ENCODE results near the gene SARDH.

The SARDH gene

DNA sequence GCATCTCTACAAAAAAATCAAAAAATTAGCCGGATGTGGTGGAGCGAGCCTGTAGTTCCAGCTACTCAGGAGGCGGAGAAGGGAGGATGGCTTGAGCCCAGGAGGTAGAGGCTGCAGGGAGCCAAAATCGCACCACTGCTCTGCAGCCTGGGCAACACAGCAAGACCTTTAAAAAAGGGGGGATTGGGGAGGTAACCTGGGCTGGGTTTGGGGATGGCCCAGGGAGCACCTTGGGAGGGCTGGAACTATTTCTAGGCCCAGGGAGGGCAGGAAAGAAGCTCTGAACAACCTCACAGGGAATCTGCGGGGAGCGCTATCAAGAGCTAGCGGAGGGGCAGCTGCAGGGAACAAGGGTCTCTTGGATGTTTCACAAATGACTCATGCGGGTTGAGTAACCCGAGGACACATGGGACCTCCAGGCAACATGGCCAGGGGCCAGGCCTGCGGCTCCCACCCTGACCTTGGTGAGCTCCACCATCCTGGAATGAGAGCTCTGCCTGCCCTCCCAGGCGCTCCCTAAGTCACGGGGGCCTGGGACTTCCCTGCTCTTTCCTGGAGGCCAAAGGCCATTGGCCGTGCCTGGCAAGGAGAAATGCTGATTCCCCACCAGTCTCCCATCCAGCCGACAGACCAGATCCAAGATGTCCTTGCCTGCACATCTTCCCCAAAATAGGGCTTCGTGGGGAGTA, 23.4 kb downstream of the SARDH start:
- DNase-seq (ENCODE audit: low read depth), result peak; percentile 79

DNA sequence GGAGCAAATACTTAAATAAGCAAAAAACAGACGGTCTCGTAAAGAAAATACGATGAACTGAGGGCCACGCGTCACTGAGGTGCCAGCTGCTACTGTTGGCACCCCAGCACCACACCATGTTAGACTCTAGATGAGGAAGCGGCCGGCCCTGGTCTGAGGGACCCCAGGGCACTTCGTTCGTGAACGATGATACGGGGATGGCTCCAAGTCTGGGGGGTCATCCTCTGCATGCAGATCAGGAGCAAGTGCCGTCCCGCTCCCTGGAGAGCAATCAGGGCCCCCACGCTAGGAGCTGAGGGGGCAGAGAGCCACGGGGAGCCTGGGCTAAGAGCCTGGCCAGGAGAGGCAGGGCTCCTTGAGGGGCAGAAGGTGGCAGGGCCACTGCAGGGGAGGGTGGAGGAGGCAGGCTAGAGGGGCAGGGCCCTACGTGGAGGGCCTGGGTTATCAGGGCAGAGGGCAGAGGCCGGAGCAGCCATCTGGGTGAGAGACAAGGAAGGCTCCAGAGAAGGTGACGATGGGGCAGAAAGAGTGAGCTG, 24.1 kb downstream of the SARDH start:
- DNase-seq (ENCODE audit: low read depth), result no peak

DNA sequence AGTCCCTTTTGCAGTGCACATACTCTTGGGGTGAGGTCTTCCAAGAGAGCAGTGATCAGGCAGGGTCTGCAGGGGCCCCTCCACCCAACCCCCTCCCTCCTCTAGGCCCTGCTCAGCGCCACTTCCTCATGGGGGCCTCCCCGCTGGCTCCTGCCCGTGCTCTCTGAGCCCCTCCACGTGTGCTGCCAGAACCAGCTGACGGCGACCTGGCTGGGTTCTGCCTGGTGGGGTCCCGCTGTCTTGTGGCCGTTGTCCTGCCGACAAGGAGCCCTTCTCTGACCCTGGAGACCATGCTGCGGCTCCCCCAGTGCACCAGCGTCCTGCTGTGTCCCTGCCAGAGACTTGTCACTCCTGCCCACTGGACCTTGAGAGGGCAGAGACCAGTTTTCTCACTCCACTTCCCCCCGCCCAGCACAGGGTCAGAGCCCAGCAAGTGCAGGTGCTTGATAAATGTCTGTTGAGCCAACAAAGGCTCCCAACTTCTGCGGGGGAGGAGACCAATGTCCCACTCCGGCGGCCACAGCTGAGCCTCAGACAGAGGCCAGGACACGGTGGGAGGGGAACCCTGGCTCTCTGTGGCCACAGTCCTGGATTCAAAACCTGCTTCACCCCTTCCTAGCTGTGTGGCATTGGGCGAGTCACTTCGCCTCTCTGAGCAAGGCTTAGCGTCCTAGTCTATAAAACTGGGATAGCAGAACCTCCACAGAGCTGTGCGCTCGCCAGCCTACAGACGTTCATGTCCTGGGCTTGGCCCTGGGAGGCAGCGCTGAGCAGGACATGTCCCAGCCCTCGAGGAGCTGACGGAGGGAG, 24.8 kb downstream of the SARDH start:
- no peak for DNase-seq (ENCODE audit: low read depth)

DNA sequence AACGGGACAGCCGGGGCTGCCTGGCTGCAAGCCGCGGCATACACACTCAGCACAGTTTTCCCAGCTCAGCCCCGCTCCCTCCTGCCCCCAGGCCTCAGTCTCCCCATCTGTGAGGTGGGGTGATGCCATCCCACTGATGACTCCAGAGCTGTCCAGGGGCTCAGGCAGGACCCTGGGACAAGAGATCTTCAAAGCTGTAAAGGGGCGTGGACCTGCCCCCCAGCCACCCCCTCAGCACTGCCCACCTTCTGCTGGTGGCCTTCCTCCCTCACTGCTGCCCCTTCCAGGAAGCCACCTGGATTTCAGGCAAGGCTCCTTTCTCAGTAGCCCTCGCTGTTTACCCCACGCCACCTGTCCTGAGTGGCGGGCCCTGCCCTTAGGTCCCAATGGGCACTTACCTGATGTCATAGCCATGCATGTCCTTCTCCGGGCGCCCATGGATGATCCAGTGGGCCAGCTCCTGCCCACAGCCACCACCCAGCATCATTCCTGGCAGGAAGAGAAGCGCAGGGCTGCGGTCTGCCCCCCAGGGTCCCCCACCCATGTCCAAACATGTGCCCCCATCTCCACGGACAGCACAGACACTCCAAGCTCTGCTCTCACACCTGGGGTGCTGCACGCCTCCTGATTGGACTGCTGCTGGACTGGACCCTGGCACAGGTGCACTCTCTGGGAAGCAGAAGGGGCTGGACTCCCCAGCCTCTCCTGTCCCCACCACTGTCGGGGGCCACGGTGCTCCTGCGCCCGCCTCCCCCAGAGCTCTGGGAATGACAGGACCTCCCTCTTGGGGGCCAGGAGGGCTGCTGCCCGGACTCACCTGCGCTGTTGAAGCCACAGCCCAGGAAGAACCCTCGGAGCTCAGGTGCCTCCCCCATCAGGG, 25.7 kb downstream of the SARDH start:
- DNase-seq (ENCODE audit: low read depth), result no peak

DNA sequence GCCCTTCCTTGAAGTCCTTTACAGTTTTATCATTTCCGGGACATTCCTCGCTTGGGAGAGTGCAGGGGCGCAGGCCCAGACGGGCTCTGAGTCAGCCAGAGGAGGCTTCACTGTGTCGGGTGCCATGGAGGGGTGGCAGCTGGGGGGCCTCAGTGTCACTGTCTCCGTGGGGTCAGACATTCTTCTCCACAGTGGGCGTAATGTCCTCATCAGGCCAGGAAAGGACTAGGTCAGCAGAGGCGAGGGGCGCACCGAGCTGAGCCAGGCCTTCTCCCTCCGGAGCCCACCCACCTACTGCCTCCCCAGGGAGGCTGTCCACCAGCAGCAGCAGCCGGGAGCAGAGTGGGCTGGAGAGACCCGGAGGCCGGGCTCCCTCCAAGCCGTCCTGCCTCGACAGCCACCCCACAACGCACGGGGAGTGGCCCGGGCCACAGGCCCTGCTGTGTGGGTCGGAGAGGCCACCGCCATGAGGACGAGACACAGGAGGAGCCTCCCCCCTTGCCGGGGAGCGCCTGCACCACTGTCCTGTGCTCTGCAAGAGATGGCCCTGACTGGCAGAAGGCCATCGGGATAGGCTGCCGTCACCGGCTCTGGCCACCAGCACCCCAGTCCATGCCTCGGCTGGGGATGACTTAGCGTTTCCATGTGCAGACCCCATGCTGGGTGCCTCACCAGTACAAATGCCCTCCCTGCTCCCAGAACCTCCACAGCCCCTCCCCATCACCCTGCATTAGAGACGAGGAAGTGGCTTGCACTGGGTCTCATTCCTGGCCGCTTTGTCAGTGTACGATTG, 26.5 kb downstream of the SARDH start:
- peak; percentile 59 for DNase-seq (ENCODE audit: low read depth)

DNA sequence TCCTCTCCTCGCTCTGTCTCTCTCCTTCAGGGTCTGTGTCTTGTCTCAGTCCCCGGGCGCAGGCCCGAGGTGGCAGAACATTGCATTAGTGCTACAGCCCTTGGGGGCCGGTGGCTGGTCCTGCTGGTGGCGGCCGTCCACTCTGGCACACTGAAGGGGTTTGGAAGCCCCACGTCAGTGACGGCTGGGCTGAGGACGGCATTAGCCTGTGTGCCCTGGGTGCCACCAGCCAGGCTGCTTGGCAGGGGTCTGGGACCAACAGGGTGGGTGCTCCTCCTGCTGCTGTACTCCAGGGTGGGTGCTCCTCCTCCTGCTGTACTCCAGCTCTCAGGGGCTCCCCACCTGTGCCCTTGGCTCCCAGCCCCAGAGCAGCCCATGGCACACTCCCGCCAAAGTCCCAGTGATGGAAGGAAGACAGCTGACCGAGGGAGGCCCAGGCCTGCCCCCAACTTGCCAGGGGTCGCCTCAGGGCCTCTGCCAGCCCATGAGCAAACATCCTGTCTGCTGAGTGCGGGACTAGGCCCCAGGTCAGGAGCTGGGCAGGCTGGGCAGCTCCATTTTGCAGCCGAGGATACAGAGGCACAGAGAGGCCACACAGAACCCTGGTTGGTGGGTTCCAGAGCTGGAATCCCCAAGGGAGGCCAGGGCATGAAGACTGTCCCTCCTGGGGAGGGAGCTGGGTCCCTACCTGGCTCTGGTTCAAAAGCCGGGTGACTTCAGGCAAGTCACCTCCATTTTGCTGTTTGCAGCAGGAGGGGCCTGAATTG, 27.3 kb downstream of the SARDH start:
- no peak for DNase-seq (ENCODE audit: low read depth)

DNA sequence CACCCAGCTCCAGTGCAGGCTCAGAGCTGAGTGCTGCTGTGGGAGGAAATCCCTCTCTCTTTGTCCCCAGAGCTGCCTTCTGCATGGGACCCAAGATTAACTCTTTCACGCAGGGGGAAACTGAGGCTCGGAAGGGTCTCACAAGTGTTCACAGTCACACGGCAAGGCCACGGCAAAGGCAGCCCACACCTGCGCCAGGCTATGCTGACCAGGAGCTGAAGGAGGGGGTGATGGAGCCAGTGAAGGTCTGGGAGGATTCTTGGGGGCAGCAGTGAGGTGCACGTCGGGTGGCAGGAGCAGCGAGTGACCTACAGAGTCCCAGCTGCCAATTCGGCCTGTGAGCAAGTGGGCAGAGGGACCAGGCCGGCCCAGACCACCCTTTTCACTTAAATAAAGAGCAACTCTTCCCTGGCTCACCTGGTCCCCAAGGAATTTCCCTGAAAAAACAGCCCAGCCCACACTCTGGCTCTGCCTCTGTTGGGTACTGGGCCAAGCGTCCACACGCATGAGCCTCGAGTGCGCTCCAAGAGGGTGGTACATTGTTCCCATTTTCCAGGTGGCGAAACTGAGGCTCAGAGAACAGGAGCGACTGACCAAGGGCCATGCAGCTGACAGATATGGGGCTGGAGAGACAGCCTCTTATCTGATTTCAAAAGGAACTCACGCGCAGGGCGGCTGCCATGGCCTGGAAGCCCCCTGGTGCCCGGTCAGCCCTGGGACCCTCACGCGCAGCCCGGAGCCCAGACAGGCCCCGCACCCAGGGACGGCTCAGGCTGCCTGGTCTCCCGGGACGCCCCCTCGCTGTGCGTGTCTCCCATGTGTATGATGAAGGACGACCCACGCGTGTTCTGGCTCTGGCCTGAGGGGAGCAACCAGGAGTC, 28.2 kb downstream of the SARDH start:
- no peak for DNase-seq (ENCODE audit: low read depth)

DNA sequence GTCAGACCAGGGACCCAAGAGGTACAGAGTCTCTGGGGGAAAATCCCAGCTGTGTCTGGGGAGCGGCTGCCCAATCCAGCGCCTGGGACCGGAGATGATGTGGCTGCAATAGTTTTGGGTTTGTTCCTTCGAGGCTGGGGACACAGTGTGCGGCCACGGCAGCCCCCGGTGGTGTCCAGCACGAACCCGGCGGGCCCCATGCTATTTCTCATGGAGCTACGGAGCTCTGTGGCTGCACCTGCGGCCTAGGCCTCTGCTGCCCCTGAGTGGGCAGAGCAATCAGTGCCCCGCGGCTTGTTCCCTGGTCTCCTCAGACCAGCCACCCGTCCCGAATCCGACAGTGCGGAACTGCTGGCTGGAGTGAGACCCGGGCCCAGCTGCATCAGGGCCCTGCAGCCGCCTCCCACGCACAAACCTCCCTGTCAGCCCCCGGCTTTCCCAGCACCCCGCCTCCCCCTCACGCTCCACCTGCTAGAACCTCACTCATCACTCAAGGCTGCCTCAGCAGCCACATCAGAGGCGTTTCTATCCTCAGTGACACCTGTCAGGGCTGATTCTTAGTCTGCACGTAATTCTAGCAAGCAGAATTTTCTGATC, 29.0 kb downstream of the SARDH start:
- no peak for DNase-seq (ENCODE audit: low read depth)

DNA sequence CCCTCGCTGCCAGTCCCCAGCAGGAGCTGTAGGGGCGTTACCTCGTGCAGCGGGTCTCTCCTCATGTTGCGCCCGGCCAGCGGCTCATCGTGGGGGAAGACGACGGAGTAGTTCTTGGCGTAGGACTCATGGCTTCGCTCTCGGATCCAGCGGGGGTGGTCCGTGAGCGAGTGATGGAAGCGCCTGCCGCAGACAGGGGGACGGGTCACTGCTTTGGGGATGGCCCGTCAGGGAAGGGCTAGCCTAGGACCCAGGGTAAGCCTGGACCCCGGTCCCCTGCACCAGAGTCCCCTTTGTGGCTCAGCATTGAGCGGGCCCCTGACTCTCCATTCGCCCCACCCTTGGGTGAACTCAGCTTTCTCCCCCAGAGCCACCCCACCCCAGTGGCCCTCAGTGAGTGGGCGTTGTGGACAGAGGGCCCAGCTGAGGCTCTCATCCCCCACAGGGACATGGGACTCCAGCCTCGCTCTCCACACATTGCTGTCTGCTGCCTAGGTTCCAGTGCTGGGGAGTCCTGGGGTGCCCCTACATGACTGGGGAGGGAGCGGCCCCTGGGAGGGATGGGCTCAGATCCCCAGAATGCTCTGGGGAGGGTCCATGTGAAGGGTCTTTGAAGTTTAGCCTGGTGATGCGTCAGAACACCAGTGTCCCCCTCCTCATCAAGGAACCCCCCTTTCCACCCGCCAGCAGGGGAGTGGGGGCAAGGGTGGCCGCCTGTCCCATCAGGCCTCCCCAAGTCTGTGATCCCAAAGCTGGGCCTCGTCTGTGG, 29.7 kb downstream of the SARDH start:
- no peak for DNase-seq (ENCODE audit: low read depth)

DNA sequence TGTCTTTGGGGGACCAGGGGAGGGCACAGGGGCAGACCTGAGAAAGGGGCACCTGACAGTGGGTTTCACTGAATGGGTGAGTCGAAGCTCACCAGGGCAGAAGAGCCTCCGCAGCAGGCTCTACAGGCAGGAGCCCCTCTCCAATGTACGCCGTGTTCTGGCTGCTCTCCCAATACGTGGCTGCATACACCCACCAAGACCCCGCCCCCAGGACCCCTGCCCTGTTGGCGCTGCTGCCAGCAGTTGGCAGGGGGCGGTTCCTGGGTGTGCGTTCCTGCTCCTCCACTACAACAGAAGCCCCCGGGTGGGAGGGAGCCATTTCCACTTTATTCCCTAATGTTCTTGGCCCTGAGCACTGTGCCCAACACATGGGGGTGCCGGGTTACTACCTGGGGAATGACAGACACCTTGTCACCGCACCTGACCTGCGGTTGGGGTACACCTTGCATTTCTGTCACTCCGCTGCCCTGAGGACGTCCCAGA, 30.3 kb downstream of the SARDH start:
- DNase-seq (ENCODE audit: low read depth), result no peak

DNA sequence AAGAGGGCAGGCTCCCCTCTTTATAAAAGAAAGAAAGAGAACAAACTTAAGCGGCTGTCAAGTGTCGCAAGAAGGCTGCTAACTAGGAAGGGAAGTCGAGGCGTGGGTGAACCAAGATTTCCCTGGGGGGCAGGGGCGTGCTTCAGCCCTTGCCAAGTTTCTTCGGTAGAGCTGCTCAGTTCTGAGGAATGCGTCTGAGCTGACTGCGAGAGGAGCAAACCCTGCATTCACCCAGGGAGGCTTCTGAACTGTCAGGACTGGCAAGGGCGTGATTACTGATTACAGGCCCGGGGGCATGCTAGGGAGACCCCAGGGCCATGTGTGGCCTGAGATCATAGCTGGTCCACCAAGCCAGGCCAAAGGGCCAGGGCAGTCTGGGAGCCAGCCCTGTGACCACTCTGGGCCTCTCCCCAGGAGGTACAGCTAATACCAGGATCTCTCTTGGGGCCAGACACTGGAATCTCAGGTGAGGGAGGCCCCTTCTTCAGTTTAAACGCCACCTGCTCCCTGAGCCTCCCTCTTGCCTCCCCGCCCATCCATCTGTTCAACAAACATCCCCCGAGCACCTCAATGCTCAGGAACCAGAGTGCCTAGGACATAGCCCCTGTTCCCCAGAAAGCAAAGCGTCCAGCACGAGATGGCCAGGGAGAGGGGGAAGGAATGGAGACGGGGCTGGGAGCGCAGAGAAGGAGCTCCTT, 30.9 kb downstream of the SARDH start:
- peak; percentile 68 for DNase-seq (ENCODE audit: low read depth)

DNA sequence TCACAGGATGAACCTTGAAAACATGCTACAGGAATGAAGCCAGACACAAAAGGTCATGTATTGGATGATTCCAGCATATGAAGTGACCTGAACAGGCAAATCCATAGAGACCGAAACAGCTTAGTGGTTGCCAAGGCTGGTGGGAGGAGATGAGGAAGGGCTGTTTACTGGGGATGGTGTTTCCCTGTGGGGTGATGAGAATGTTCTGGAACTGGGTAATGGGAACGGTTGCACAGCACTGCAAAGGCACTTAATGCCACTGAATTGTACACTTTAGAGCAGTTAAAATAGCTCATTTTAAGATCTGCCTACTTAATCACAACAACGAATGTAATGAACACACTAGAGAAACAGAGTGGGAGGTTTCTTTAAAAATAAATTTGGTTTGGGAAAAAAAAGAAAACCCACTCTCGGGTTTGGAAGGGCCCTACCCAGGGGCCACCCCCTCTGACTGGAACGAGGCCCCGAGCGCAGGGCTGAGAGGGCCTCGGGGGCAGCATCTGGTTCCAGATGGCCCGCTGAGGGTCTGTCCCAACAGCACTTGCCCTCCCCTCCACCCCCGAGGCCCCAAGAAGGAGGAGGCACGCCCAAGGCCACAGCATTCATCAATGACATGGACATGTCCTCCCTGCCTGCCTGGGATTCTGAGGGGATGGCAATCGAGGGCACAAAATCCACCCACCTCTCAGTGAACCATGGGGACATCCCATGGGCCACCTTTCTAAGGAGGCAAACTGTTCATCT, 31.7 kb downstream of the SARDH start:
- DNase-seq (ENCODE audit: low read depth), result no peak

DNA sequence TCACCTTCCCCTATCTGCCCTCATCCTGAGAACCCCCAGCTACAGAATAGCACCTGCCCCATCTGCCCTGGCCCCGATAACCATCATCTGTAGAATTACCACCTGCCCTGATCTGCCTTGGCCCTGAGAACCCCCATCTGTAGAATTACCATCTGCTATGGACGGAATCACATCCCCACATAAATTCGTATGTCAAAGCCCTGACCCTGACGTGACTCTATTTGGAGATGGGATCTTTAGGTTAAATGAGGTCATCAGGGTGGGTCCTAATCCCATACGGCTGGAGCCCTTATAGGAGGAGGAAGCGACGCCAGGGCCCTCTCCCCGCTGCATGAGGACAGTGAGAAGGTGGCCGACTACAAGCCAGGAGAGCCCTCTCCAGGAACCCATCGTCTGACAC, 32.6 kb downstream of the SARDH start:
- DNase-seq (ENCODE audit: low read depth), result no peak

DNA sequence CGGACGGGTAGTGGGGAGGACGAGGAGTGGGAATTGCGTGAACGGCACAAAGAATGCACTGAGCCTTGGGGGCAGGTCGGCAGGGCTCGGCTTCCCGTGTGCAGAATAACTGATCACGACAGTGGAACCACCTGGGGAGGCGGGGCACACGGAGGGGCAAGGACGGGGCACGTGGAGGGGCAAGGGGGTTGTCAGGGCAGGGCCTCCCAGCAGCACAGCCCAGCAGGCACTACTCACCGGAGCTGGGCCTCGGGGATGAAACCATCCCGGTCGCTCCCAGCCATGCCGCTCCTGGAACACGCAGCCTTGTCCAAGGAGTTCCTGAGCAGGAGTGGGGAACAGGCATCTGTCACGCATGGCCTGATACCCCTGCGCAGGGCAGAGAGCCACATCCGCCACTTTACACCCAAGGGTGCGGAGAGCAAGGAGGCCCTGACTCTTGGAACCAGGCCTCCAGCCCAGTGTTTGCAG, 33.4 kb downstream of the SARDH start:
- no peak for DNase-seq (ENCODE audit: low read depth)

DNA sequence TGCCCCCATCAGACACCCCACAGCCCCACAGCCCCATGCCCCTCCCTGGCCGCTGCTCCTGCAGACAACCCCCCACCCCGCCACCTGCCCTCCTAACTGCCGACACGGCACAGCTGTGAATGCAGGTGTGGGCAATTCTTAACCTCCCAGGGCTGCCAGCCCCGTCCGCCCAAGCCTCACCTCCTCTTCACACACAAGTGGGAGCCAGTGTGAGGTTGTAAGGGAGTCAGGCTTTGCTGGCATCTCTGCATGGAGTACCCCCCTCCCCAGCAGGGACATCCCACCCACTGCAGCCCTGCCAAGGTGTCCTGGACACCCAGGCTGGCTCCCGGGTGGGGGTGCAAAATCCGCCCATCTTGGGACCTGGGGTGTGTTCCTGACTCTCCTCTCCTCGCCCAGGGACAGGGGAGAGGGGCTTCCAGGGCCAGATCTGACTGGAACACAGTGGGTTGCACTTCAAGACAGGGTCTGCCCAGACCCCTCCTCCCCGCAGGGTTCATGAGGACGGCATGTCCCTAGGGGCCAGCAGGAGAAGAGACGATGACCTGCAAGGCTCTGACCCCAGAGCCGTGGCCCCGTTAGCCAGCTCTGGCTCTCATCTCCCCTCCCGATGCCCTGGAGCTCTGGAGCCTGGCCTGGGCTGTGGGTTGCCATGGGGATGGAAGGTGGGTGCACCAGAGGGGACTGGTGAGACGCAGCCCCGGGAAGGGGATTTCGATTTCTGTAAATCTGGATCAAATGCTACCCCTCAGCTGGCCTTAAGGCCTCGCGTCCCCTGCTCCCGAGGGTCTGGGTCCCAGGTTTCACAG, 34.4 kb downstream of the SARDH start:
- DNase-seq (ENCODE audit: low read depth), result no peak

Data from EH (cell line).